ENCODE data around the gene SH3GL1.
"Not testable (repeated sequence)": the region's sequence is repeated elsewhere in the genome, so short reads cannot be mapped to it uniquely, and the experiment has no call there.

The SH3GL1 gene

DNA sequence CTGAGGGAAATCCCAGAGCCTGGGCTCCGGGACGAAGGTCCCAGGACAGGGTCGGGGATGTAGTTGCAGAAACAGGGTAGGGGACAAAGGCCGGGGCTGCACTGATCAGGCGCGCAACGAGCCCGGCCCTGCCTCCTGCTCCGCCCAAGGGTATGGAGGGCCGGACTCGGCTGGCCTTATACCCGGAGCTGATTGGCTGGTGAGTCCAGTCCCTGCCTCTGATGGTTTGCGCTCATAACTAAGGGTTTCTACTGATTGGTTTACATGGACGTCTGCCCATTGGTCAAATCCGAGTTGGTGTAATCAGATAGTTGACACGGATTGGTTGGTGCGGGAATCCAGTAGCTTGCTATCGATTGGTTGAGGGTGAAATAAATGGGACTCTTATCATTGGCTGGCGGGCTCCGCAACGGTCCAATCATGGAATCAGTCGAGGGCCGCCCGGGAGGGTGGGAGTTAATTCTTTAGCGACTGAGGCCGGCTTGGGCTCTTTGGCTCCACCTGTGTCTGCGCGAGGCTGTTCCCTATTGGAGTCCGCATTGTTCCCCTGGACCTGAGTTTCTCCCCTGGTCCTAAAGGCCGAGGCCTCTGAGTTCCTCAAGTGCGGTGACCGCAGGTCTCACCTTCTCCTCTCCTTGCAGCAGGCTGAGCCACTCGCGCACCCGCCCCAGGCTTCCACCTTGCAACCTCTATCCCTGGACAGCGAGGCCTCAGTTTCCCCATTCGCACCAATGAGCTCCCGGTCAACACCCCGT is 57.6 kb downstream of the SH3GL1 start:
- peak; percentile 100 for DNase-seq (ENCODE audit: low read depth)

DNA sequence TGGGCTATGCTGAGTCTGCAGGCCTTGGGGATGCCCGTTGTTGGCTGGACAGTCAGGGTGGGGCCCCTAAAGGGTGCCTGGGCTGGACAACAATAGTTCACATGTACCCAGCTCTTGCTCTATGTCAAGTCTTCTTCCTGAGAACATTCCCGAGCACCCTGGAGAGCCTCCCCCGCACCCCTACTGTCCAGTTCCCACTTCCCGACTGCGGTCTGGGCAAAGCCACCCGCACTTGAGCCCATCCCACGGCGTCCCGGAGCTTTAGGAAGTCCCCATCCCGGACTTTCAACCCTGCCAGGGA is 58.1 kb downstream of the SH3GL1 start:
- DNase-seq (ENCODE audit: low read depth) = no peak

DNA sequence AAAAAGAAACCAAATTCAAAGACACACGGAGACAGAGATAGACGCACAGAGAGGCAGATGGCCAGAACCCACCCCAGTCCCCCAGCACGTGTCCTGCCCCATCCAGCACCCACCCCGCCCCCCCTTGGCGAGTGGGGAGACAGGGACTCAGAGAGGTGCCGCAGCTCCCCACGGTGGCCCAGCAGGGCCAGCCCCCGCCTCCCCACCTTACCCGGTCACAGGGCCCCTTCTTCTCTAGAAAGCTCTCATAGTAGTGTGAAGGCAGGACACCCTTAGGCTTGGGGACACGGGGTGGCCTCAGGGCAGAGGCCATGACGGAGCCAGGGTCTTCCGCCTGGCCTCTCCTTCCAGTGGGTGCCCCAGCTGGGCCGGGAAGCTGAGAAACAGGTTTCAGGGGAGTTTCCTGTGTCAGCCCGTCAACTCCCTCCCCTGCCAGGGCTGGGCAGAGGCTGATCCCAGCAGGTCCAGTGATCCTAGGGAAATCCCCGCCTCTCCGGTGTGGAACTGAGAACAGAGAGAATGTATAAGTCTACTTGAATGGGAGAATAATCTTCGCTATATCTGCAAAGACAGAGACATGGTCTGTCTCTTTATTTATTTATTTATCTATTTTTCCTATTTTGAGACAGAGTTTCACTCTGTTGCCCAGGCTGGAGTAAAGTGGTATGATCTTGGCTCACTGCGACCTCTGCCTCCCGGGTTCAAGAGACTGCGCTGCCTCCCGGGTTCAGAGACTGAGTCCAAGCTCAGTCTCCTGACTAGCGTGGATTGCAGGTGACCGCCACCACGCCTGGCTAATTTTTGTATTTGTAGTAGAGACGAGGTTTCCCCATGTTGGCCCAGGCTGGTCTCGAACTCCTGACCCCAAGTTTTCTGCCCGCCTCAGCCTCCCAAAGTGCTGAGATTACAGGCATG is 61.6 kb downstream of the SH3GL1 start, which contains the start of gene STAP2:
Gene STAP2, minus strand, starts transcription at position 387 of the 915 bp plus-strand sequence. Its CDS starts 74 bp downstream, at position 313.
- DNase-seq (ENCODE audit: low read depth) = peak; percentile 35

DNA sequence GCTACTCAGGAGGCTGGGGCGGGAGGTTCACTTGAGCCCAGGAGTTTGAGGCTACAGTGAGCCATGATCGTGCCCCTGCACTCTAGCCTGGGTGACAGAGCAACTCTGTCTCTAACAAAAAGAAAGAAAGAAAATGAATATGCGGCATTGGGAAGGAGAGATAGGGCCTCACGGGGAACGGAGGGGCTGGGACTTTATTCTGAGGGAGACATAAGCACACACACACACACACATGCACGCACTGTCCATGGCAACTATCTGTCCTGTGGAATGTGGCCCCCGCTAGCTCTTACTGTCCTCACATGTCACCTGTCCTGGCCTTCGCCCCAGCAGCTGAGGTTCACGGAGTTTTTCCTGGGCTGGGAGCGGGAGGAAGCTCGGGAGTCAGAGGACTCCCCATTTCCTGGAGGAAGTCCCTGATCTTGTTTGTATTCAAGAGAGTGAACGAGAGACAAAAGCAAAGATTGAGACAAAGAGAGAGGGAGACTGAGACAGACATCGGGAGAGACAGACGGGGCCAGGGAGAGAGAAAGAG is 62.4 kb downstream of the SH3GL1 start:
- no peak for DNase-seq (ENCODE audit: low read depth)

DNA sequence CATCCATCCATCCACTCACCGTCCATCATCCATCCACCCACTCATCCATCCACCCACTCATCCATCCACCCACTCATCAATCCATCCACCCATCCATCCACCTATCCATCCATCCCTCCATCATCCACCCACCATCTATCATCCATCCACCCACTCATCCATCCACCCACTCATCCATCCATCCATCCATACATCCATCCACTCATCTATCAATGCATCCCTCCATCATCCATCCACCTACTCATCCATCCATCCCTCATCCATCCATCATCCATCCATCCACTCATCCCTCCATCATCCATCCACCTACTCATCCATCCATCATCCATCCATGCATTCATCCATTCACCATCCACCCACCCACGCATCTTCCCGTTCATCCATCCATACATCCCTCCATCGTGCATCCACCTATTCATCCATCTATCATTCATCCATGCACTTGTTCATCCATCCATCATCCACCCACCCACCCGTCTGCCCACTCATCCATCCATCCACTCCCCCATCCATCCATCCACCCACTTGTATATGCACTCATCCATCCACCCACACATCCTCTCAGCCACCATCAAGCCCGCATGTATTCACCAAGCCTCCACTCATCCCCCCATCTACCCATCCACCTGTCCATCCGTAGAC is 65.3 kb downstream of the SH3GL1 start:
- DNase-seq (ENCODE audit: low read depth) = no peak

DNA sequence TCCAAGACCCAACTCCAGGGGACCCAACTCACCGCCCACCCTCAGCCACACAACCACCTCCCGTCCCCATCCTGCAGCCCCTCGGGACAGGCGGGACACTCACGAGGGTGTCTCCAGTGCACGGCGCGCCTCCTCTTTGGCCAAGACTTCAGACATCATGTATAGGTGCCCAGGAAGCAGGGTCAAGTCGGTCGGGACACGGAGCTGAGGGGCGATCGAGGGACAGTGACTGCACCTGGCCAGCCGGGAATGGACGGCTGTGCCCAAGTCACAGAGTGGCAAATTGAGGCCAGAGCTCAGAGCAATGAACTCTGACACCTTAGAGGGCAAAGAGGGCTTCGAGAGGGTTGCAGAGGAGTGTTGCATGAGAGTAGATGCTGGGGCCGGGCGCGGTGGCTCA is 70.5 kb downstream of the SH3GL1 start:
- DNase-seq (ENCODE audit: low read depth) = no peak

DNA sequence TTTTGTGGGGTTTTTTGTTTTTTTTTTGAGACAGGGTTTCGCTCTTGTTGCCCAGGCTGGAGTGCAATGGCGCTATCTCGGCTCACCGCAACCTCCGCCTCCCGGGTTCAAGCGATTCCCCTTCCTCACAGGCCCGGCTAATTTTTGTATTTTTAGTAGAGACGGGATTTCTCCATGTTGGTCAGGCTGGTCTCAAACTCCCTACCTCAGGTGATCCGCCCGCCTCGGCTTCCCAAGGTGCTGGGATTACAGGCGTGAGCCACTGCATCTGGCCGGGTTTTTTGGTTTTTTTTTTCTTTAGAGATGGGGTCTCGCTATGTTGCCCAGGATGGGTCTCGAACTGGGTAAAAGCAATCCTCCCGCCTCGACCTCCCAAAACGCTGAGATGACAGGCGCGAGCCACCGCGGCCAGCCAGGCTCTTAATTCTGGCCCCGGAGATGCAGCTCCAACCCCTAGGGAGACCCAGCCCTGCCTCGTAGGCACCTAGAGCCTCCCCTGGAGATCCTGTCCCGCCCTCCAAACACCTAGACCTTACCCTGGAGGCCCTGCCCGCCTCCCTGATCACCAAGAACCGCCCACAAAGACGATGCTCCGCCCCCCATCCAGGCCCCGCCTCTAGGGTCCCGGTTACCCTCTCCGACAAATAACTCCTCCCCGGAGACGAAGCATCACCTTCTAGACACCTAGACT is 71.2 kb downstream of the SH3GL1 start:
- DNase-seq (ENCODE audit: low read depth) = not testable (repeated sequence)

DNA sequence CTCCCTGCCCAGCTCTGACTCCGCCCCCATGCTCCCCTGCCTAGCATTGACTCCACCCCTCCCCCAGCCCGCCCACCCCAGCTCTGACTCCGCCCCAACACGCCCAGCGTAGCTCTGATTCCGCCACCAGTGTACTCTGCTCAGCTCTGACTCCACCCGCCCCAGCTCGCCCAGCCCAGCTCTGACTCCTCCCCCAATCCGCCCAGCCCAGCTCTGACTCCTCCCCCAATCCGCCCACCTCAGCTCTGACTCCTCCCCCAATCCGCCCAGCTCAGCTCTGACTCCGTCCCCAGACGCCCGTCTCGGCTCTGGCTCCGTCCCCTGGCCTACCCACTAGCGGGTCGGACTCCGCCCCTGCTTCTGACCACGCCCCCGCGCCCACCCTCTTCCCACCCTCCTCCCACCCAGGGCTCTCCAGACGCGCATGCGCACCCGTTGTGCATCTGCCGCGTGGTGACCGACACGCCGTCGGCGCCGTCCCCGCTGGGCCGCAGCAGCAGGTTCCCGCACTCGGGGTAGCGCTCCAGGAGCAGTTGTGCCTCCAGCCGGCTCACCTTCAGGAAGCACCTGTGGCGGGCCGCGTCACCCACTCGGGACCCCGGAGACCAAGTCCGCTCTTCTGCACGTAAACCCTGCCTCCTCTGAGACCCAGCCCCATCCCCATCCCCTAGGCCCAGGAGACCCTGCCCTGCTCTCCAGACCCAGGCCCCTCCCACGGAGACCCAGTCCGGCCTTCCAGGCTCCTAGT is 71.9 kb downstream of the SH3GL1 start:
- DNase-seq (ENCODE audit: low read depth) = peak; percentile 91

DNA sequence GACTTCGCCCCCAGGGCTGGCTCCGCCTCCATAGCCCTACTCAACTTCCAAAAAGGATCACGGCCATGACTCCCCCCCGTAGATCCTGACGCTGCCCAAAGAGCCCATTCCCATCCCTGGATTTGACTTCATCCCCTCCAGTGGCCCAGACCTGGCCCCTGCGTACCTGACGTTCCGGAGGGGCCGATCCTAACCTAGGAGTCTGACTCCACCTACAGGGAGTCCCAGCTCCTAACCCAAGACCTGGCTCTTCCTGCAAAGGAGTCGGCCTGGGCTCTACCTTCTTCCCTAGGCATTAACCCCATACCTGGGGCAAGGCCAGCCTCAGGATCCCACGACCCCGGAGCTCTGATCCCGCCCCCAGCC is 72.5 kb downstream of the SH3GL1 start:
- DNase-seq (ENCODE audit: low read depth) = no peak

DNA sequence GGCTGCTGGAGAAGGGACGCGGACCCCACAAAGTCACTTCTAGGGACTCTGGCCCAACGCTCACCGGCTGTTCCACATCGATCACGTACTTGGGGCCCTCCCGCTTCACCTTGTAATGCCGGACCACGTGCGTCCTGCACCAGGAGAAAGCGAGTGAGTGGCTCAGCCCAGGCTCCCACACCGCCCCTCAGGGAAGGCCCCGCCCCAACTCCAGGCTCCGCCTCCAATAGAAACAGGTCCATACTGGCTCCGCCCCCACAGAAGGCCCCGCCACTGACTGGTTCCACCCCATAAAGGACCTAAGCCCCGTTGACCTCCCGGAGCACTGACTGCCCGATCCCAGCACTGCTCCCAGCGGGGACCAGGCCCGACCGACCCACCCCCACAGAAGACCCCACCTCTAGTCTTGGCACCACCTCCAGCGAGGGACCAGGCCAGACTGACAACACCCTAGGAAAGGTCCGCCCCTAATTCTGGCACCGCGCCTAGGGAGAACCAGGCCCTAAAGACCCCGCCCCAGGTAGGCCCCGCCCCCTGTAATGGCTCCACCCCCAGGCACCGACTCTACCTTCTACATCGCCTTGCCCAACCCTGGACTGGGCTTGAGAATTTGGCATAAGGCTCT is 73.0 kb downstream of the SH3GL1 start:
- DNase-seq (ENCODE audit: low read depth) = peak; percentile 61

DNA sequence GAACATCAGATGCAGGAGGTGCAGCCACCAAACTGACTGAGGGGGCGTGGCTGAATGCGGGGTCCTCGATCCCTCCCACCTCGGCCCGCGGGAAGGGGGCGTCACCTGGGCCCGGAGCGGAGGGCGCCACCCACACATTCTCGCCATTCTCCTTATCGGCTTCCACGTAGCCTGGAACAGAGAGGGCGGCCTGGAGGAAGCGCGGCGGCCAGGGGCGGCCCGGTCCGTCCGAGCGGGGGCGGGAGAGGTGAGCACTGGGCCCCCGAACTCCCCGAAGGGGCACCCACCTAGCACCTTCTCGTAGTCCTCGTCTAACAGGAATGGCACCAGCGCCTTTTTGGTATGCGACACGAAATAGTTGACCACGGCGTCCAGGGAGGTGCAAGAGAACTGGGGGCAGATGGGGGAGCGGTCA is 73.5 kb downstream of the SH3GL1 start:
- DNase-seq (ENCODE audit: low read depth) = no peak

DNA sequence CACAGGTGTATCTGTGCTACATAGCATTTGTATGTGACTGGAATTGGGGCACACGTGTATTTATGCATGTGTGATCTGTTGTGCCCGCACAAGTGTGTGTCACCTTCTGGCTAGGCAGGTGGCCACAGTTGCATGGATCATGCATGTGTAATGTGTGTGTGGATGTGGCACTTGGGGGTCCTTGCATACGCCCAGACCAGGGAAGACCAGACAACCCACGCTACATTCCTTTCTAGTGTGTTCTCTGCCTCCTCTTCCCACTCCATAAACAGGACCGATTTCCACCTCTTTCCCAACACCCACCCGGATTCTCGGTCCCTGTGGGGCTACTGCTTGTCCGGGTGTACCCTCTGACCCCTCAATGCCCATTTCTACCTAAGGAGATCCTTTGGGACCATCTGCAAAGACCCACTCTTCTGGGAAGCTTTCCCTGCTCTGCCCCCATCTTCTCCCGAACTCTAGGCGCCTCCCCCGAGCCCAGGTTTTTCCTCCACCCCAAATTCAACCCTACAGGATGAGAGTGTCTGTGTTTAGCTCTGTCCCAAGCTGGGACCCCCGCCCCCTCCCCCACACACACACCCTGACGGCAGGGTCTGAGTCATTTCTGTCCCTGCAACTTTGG is 74.0 kb downstream of the SH3GL1 start:
- no peak for DNase-seq (ENCODE audit: low read depth)

DNA sequence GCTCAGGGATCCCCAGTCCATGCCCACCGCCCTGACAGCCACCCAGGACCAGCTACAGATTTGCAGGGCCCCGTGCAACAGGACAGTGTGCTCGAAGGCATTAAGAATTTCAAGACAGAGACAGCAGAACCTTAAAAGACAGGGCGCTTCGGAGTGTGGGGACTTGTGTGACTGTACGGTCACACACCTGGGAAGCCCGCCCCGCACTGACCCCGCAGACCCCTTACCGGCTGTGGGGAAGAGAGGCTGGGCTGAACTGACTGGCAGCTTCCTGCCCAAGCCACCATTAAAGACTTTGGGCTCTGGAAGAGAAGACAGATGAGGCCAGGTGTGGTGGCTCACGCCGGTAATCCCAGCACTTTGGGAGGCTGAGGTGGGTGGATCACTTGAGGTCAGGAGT is 76.1 kb downstream of the SH3GL1 start:
- no peak for DNase-seq (ENCODE audit: low read depth)

DNA sequence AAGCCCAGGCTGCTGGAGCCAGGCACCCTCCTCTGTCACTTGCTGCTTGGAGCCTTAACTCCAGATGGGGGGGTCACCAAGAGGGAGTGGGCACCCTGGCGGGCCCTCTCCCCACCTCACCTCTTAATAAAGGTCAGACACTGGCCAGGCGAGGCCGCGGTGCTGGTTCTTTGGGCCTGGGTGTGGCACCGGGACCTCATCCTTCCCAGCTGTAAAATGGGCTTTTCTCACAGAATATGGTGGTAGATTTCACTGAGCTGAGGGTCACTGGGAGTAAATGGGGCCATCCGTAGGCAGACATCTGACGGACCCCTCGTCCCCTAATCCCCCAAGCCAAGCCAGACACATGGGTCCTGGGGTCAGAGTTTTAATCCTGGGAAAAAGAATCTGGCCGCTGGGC is 76.7 kb downstream of the SH3GL1 start:
- no peak for DNase-seq (ENCODE audit: low read depth)

DNA sequence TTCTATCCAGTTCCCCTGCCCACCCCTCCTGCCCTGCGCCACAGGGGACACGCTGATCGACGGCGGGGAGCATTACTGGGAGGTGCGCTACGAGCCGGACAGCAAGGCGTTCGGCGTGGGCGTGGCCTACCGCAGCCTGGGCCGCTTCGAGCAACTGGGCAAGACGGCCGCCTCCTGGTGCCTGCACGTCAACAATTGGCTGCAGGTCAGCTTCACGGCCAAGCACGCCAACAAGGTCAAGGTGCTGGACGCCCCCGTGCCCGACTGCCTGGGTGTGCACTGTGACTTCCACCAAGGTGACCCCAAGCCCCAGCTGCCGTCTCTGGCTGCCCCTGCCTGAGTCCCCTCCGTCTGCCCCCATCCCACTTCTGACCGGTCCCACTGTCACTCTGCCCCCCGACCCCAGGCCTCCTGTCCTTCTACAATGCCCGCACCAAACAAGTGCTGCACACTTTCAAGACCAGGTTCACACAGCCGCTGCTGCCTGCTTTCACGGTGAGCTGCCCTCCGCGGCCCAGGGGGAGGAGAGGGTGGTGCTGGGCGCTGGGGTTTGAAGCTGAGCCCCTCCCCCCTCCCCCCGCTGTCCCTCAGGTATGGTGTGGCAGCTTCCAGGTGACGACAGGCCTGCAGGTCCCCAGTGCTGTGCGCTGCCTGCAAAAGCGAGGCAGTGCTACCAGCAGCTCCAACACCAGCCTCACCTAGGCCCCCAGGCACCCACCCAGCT is 77.2 kb downstream of the SH3GL1 start:
- DNase-seq (ENCODE audit: low read depth) = no peak

DNA sequence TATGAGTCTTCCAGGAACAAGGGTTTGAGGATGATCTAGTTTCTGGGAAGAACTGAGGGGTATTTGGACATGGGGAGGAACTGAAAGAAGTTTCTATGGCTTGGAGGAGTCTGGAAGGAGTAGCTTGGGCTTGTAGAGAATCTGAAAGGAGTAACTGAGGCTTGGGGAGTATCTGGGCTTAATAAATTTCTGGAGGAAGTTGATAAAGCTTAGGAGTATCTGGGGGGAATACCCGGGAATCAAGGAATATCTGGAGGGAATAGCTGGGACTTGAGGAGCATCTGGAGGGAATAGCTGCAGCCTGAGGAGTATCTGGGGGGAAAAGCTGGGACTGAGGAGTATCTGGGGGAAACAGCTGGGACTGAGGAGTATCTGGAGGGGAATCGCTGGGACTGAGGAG is 79.9 kb downstream of the SH3GL1 start:
- DNase-seq (ENCODE audit: low read depth) = no peak

DNA sequence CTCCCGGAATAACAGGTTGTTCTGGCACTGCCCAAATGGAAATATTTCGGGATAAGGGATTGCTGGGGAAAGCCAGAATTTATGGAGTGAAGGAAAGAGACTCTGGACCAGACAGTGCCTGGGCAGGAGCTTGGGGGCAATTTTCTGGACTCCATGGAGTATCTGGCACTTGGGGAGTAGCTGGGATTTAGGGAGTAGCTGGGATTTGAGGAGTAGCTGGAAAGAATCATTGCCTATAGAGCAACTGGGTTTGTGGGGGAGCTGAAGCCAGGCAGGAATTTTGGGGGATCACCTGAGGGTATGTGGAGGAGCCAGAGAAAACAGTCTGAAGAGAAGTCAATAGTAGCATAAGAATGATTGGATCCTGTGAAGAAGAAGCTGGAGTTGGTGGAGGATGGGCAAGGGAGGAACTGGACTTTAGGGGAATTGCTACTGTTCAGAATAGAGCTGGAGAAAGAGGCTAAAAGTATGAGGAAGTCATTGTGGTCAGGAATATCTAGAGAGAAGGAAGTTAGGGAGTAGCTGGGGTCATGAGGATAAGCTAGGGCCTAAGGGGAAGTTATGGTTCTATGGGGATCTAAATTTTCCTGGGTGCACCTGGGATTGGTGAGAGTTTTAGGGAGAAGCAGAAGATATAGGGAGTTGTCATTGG is 81.2 kb downstream of the SH3GL1 start:
- no peak for DNase-seq (ENCODE audit: low read depth)

DNA sequence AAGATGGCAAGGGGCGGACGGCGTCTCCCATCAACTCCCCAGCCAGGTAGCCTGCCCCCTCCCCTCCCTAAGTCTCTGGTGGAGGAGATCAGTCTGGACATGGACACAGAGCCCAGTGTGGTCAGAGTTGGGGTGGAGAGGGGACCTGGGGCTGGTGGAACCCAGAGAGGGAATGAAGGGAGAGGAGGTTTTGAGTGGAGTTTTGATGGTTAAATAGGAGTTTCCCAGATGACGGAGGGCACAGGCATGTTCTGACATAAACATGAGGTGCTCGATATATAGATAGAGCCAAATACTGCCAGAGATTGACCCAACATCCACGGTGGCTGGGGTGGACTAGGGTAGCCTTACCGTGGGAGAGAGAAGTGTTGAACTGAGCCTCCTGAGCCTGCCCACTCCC is 81.9 kb downstream of the SH3GL1 start:
- no peak for DNase-seq (ENCODE audit: low read depth)

DNA sequence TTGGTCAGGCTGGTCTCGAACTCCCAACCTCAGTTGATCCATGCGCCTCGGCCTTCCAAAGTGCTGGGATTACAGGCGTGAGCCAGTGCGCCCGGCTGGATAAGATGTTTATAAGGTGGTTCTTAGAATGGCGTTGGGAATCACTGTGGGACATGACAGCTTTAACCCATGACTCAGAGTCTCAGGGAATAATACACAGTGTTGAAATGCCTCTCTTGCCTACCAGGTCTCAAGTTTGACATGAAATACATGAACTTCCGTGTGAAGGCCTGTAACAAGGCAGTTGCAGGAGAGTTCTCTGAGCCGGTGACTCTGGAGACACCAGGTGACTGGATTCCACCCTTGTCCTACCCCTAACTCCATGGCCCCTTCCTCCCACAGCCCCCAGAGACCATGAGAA is 83.4 kb downstream of the SH3GL1 start:
- DNase-seq (ENCODE audit: low read depth) = no peak
